K562 (cell line): ENCODE results near the gene XIRP1. TPM values are rescaled to one million over a fixed set of nuclear protein-coding genes. Genes with fewer than 3 reads are reported as not detected.

Experiments used
- BCL6 ChIP-seq: fragments of 250-450 bp; sonication (Bioruptor Pico); IDR thresholded peaks from 2 replicates; pipeline ENCODE4 v1.4.0; 2020
- GTF2A2 ChIP-seq: IDR thresholded peaks from 2 replicates; pipeline ENCODE4 v1.6.1; 2016; ENCODE audit warnings: mild to moderate bottlenecking, missing genetic modification characterization, missing compliant biosample characterization
- HMGXB4 ChIP-seq: sonication (generic); formaldehyde crosslinking; IDR thresholded peaks from 2 replicates; pipeline ENCODE4 v1.8.1; 2023; ENCODE audit warnings: mild to moderate bottlenecking, missing genetic modification reagents
- IRF2 ChIP-seq: sonication (generic); formaldehyde crosslinking; IDR thresholded peaks from 2 replicates; pipeline ENCODE4 v1.8.1; 2022; ENCODE audit warnings: mild to moderate bottlenecking, missing genetic modification reagents
- KDM1A ChIP-seq, 2 experiments: fragments of 450-650 bp; IDR thresholded peaks; 2 replicates each; pipeline ENCODE4 v1.6.1; 2016; ENCODE audit warnings: mild to moderate bottlenecking in 2 of 2
- RBM22 ChIP-seq: fragments of 200-400 bp; formaldehyde crosslinking; IDR thresholded peaks from 2 replicates; pipeline ENCODE4 v1.6.1; 2018; ENCODE audit warnings: low read length, low read depth; ENCODE audit not compliant: poor library complexity, severe bottlenecking
- SMARCA5 ChIP-seq: fragments of 450-650 bp; IDR thresholded peaks from 2 replicates; pipeline ENCODE4 v1.6.1; 2016
- ZBTB7A ChIP-seq: IDR thresholded peaks from 2 replicates; pipeline ENCODE4 v1.6.1; 2011; ENCODE audit warnings: low read depth, mild to moderate bottlenecking, low read length, moderate library complexity, borderline replicate concordance; ENCODE audit not compliant: control insufficient read depth
- ZFP1 ChIP-seq: fragments of 450-650 bp; formaldehyde crosslinking; IDR thresholded peaks from 2 replicates; pipeline ENCODE4 v1.4.0; 2020; ENCODE audit warnings: mild to moderate bottlenecking, mixed read lengths
- polyA plus RNA-seq, 8 experiments: library from polyadenylated mRNA; depleted of rRNA in 4 of 8; stranded (reverse) in 5 of 8; unstranded in 3 of 8; fragments of >200 nt; fragmentation: Nextera tagmentation in 2 of 8; fragmentation: Illumina TruSeq in 1 of 8; extraction: Ambion mirVana in 2 of 8; extraction: Trizol in 1 of 8; gene quantifications; 2 replicates each; pipeline versions ENCODE4 v1.2.1 to v1.2.3, GENCODE V29; 2011 to 2014; ENCODE audit warnings: inconsistent platforms in 1 of 8, missing spikeins in 1 of 8
- total RNA-seq, 7 experiments: library from RNA; depleted of rRNA in 6 of 7; stranded (reverse); fragments of >200 nt in 6 of 7; fragmentation: Illumina TruSeq in 2 of 7; extraction: Trizol in 2 of 7; gene quantifications; 2 replicates each; pipeline versions ENCODE4 v1.2.1 to v1.2.3, GENCODE V29; 2011 to 2021; ENCODE audit warnings: low replicate concordance in 1 of 7
- TF ChIP-seq, protein P1 (sequence below), 2 experiments: fragments of 450-650 bp in 1 of 2; sonication (generic) in 1 of 2; formaldehyde crosslinking in 1 of 2; IDR thresholded peaks; 2 replicates each; pipeline versions ENCODE4 v1.7.1 to v1.9.0; 2016 to 2022; ENCODE audit warnings: inconsistent platforms in 1 of 2, mild to moderate bottlenecking in 1 of 2, missing genetic modification reagents in 1 of 2
- TF ChIP-seq, protein P2 (sequence below): sonication (generic); formaldehyde crosslinking; IDR thresholded peaks from 2 replicates; pipeline ENCODE4 v1.8.0; 2022; ENCODE audit warnings: mild to moderate bottlenecking, missing genetic modification reagents

Gene XIRP1
- total and polyA plus RNA-seq, 9 of the 15 experiments (the other 6 are each of a cell fraction or from before 2014, with no cell fraction given), result 0.03 to 0.27 (median 0.08) TPM; not detected in 3

DNA sequence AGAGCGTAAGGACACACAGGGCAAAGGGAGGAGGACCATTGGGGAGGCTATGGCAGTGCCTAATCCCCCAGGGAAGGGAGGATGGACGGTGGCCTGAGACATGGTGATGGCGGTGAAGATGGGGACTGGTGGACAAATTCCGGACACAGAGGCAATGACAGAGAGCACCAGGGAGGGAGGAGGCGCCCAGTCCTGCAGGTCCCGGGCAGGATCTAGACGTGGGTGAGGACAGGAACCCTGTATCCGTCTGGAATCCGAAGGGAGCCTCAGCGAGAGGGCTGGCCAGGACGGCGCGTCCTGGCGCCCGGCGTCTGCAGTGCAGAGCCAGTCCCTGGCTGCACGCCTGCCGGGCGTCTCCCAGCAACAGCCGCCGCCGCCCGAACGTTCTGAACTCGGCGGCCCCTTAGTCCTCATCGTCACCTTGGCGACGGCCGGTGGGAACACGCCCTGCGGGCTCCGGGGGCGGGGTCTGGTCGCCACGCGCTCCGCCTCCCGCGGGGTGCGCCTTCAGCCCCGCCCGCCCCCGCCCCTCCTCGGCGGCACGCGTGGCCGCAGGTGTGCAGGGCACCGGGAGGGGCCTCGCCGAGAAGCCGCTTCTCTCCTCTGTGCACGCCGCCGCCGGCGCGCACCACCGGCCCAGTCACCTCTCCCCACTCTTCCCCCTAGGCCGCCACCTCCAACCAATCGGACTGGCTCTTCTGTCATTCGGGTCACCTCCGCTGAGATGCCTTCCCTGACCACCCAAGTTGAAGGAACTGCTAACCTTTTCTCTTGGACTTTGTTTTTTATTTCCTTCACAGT, 11.6 kb downstream of the XIRP1 start (continued):
- TF ChIP-seq BCL6 (no peak), ZBTB7A (peak; percentile 66; the same call in 1 of the 2 replicates), SMARCA5 (0 out of 2 replicates have a peak, but pooled peaks have one; percentile 46), KDM1A (IDR thresholded peaks at IDR 0.05) (no peak), ZFP1 (CRISPR knock-in tag) (no peak), RBM22 (peak; percentile 99), GTF2A2 (tag) (no peak), IRF2 (CRISPR knock-in tag) (no peak), HMGXB4 (CRISPR knock-in tag) (no peak)
- TF ChIP-seq, protein P1, sequence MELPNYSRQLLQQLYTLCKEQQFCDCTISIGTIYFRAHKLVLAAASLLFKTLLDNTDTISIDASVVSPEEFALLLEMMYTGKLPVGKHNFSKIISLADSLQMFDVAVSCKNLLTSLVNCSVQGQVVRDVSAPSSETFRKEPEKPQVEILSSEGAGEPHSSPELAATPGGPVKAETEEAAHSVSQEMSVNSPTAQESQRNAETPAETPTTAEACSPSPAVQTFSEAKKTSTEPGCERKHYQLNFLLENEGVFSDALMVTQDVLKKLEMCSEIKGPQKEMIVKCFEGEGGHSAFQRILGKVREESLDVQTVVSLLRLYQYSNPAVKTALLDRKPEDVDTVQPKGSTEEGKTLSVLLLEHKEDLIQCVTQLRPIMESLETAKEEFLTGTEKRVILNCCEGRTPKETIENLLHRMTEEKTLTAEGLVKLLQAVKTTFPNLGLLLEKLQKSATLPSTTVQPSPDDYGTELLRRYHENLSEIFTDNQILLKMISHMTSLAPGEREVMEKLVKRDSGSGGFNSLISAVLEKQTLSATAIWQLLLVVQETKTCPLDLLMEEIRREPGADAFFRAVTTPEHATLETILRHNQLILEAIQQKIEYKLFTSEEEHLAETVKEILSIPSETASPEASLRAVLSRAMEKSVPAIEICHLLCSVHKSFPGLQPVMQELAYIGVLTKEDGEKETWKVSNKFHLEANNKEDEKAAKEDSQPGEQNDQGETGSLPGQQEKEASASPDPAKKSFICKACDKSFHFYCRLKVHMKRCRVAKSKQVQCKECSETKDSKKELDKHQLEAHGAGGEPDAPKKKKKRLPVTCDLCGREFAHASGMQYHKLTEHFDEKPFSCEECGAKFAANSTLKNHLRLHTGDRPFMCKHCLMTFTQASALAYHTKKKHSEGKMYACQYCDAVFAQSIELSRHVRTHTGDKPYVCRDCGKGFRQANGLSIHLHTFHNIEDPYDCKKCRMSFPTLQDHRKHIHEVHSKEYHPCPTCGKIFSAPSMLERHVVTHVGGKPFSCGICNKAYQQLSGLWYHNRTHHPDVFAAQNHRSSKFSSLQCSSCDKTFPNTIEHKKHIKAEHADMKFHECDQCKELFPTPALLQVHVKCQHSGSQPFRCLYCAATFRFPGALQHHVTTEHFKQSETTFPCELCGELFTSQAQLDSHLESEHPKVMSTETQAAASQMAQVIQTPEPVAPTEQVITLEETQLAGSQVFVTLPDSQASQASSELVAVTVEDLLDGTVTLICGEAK (IDR thresholded peaks at IDR 0.05), result peak; percentile 45; the same call in 1 of the 2 replicates
- TF ChIP-seq, protein P1 (CRISPR knock-in tag; IDR thresholded peaks at IDR 0.05), result no peak
- TF ChIP-seq, protein P2, sequence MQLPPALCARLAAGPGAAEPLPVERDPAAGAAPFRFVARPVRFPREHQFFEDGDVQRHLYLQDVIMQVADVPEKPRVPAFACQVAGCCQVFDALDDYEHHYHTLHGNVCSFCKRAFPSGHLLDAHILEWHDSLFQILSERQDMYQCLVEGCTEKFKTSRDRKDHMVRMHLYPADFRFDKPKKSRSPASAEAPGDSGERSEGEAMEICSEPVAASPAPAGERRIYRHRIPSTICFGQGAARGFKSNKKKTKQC (CRISPR knock-in tag), result peak; percentile 24; the same call in 1 of the 2 replicates
